Natural killer cell (primary cell): Measurements from ENCODE around the gene ANKRD31. TPM values are rescaled to one million over a fixed set of nuclear protein-coding genes. Genes with fewer than 3 reads are reported as not detected.

Experiments
- ATAC-seq, 3 donors: fragments of 150-1000 bp in 2 of 3; fragments of 200-7000 bp in 1 of 3; cut with Tn5 transposase; 1 replicate in 1 of 3; 2 replicates in 2 of 3; pipeline ENCODE4 v1.10.0; 2021; ENCODE audit warnings: mild to moderate bottlenecking in 2 of 3, moderate library complexity in 2 of 3
- DNase-seq, 2 donors: peaks; one replicate each; pipeline versions ENCODE4 v3.0.0 to v3.0.0-alpha.2; 2013 to 2021; ENCODE audit warnings: mixed read lengths in 1 of 2
- H3K27ac ChIP-seq: one replicate; pipeline ENCODE4 v1.5.1; 2013; ENCODE audit warnings: mild to moderate bottlenecking, low read length
- H3K27me3 ChIP-seq: one replicate; pipeline ENCODE4 v1.6.1; 2013; ENCODE audit warnings: low read length; ENCODE audit not compliant: control insufficient read depth, insufficient read depth
- H3K36me3 ChIP-seq: one replicate; pipeline ENCODE4 v1.6.1; 2013; ENCODE audit warnings: low read length; ENCODE audit not compliant: control insufficient read depth, insufficient read depth
- H3K4me1 ChIP-seq: one replicate; pipeline ENCODE4 v1.6.1; 2013; ENCODE audit warnings: low read length; ENCODE audit not compliant: control insufficient read depth, insufficient read depth
- H3K4me3 ChIP-seq: one replicate; pipeline ENCODE4 v1.5.1; 2013; ENCODE audit warnings: low read length
- H3K9me3 ChIP-seq: one replicate; pipeline ENCODE4 v1.6.1; 2013; ENCODE audit warnings: low read length; ENCODE audit not compliant: control insufficient read depth, insufficient read depth
- H3K27ac Mint-ChIP-seq, 2 donors: one replicate each; pipeline ENCODE4 v1.8.0; 2022; ENCODE audit warnings: mild to moderate bottlenecking in 2 of 2, mixed read lengths in 2 of 2, moderate library complexity in 1 of 2
- H3K27me3 Mint-ChIP-seq, 2 donors: one replicate each; pipeline ENCODE4 v1.8.0; 2022; ENCODE audit warnings: low read depth in 2 of 2, mixed read lengths in 2 of 2
- H3K36me3 Mint-ChIP-seq: one replicate; pipeline ENCODE4 v1.8.0; 2022; ENCODE audit warnings: mixed read lengths
- H3K4me1 Mint-ChIP-seq, 2 donors: one replicate each; pipeline ENCODE4 v1.8.0; 2022; ENCODE audit warnings: mixed read lengths in 2 of 2
- H3K4me3 Mint-ChIP-seq: one replicate; pipeline ENCODE4 v1.8.0; 2022; ENCODE audit warnings: mild to moderate bottlenecking, moderate library complexity, mixed read lengths
- H3K9me3 Mint-ChIP-seq, 2 donors: one replicate each; pipeline ENCODE4 v1.8.0; 2022; ENCODE audit warnings: mixed read lengths in 2 of 2
- CTCF ChIP-seq: fragments of 200-600 bp; IDR thresholded peaks from one replicate; pipeline ENCODE4 v1.8.0; 2022; ENCODE audit warnings: antibody characterized with exemption
- WGBS: methylation state at CpG from one replicate; pipeline ENCODE4 v1.1.7; 2013; ENCODE audit warnings: missing lambda C conversion rate; ENCODE audit not compliant: insufficient coverage; 5-methylcytosine and 5-hydroxymethylcytosine counted together
- intact Hi-C: fragments of 100-400 bp; cut with micrococcal nuclease; formaldehyde crosslinking; loops from one replicate; pipeline ENCODE4 v1.14.2; 2022
- total RNA-seq, 4 donors: library from RNA; stranded (reverse); fragments of 120-200 nt in 1 of 4; gene quantifications; one replicate each; pipeline versions ENCODE4 v1.2.3 to v1.2.4, GENCODE V29; 2013 to 2022

The ANKRD31 gene
- total RNA-seq, 3 donors from 2014 or later (not counting 1 experiment from before 2014, with no cell fraction given) = 0.09 to 0.15 (median 0.12) TPM

GRCh38 chr5:75042522-75042921 lies 194.2 kb downstream of the ANKRD31 start:
- Histone ChIP-seq H3K27me3 (no peaks in the 10 kb centered on the region), H3K4me1 (no peaks in the 10 kb centered on the region), H3K4me3 (no peak overlapping the region), H3K9me3 (no peaks in the 10 kb centered on the region), H3K27ac (no peak overlapping the region), H3K36me3 (no peaks in the 10 kb centered on the region)
- Mint-ChIP-seq H3K27me3 (peaks cover 12 to 16% of the 10 kb centered on the region in 2 donors), H3K27ac (no peak overlapping the region), H3K9me3 (no peaks in the 10 kb centered on the region), H3K4me1 (no peaks in the 10 kb centered on the region), H3K36me3 (no peaks in the 10 kb centered on the region), H3K4me3 (no peak overlapping the region)
- intact Hi-C loops = loop anchor here (10.0 kb wide), 1 partner anchor 222 kb away; no protein-coding TSS in a partner anchor
- no peak for TF ChIP-seq CTCF
- 67% methylated on average over 1 of the region's 1 CpG for WGBS
- ATAC-seq = no peak
- DNase-seq = no peak

GRCh38 chr5:75040973-75041372 lies 195.7 kb downstream of the ANKRD31 start:
- no peaks in the 10 kb centered on the region for H3K36me3 Mint-ChIP-seq
- H3K27me3 ChIP-seq = no peaks in the 10 kb centered on the region
- no peak overlapping the region for H3K27ac ChIP-seq
- no peak overlapping the region for H3K4me3 ChIP-seq
- no peaks in the 10 kb centered on the region for H3K4me1 Mint-ChIP-seq
- no peak overlapping the region for H3K27ac Mint-ChIP-seq
- H3K4me3 Mint-ChIP-seq = no peak overlapping the region
- H3K4me1 ChIP-seq = no peaks in the 10 kb centered on the region
- no peaks in the 10 kb centered on the region for H3K9me3 ChIP-seq
- no peaks in the 10 kb centered on the region for H3K36me3 ChIP-seq
- intact Hi-C loops = loop anchor here (10.0 kb wide), 1 partner anchor 224 kb away; no protein-coding TSS in a partner anchor
- ATAC-seq (no peak), DNase-seq (no peak)
- no peak for TF ChIP-seq CTCF
- 74% methylated on average over 4 of the region's 4 CpGs for WGBS
- peaks cover 12 to 25% of the 10 kb centered on the region in 2 donors for H3K27me3 Mint-ChIP-seq
- no peaks in the 10 kb centered on the region for H3K9me3 Mint-ChIP-seq

GRCh38 chr5:75037106-75037505 lies 199.6 kb downstream of the ANKRD31 start:
- Histone ChIP-seq H3K4me1 (peaks cover 15% of the 10 kb centered on the region), H3K36me3 (no peaks in the 10 kb centered on the region), H3K4me3 (no peak overlapping the region), H3K27me3 (no peaks in the 10 kb centered on the region), H3K27ac (no peak overlapping the region), H3K9me3 (no peaks in the 10 kb centered on the region)
- no peaks in the 10 kb centered on the region for H3K36me3 Mint-ChIP-seq
- no peak overlapping the region for H3K27ac Mint-ChIP-seq
- H3K4me1 Mint-ChIP-seq = peaks cover 0 to 17% of the 10 kb centered on the region in 2 donors
- H3K4me3 Mint-ChIP-seq = no peak overlapping the region
- no peak for ATAC-seq
- 100% methylated on average over 2 of the region's 4 CpGs for WGBS
- H3K27me3 Mint-ChIP-seq = peaks cover 8 to 14% of the 10 kb centered on the region in 2 donors
- no peaks in the 10 kb centered on the region for H3K9me3 Mint-ChIP-seq
- DNase-seq = no peak
- TF ChIP-seq CTCF = no peak
- intact Hi-C loops = no loop called here

- intact Hi-C loops = no loop called here
- Mint-ChIP-seq H3K27ac (no peak overlapping the region), H3K9me3 (no peaks in the 10 kb centered on the region), H3K27me3 (peaks cover 9 to 24% of the 10 kb centered on the region in 2 donors), H3K36me3 (no peaks in the 10 kb centered on the region), H3K4me3 (no peak overlapping the region), H3K4me1 (peaks cover 0 to 17% of the 10 kb centered on the region in 2 donors)
- Histone ChIP-seq H3K36me3 (no peaks in the 10 kb centered on the region), H3K27me3 (no peaks in the 10 kb centered on the region), H3K9me3 (no peaks in the 10 kb centered on the region), H3K4me3 (no peak overlapping the region), H3K4me1 (peaks cover 15% of the 10 kb centered on the region), H3K27ac (no peak overlapping the region)
- WGBS = 43% methylated on average over 5 of the region's 6 CpGs
- DNase-seq (peak in 1 of 2 donors; percentile 69), ATAC-seq (peak; percentile 57 to 69 (median 61))
- TF ChIP-seq CTCF = no peak
Measured at GRCh38 chr5:75034137-75034739, 202.4 kb downstream of the ANKRD31 start.
